GM12891 (cell line): ENCODE results near the gene JAGN1.

Source experiments
- POLR2A ChIP-seq: IDR thresholded peaks from 2 replicates; pipeline ENCODE4 v1.6.1; 2011; ENCODE audit warnings: low read depth, low read length, control low read depth
- POLR2AphosphoS5 ChIP-seq: IDR thresholded peaks from 2 replicates; pipeline ENCODE4 v1.6.1; 2011; ENCODE audit warnings: low read depth, low read length, control low read depth
- TAF1 ChIP-seq: IDR thresholded peaks from 2 replicates; pipeline ENCODE4 v1.6.1; 2011; ENCODE audit warnings: low read depth, low read length, control low read depth

- no peak for TF ChIP-seq POLR2A
- TF ChIP-seq POLR2AphosphoS5: no peak
- no peak for TF ChIP-seq TAF1
These were observed 16.1 kb downstream of the JAGN1 start for GRCh38 chr3:9906480-9906879.
